IPS-NIHi11 (cell line): ENCODE results near the gene TEX261.
A peak's percentile ranks its signal among the peaks of the same experiment; 100 is the strongest.
"Not testable (repeated sequence)": the region's sequence is repeated elsewhere in the genome, so short reads cannot be mapped to it uniquely, and the experiment has no call there.

Source experiments
- DNase-seq: peaks from one replicate; pipeline ENCODE4 v3.0.0; 2012; ENCODE audit warnings: mixed read lengths, low spot score

TEX261 gene

GRCh38 chr2:71000780-71001591 is 6.3 kb upstream of the TEX261 start:
- peak; percentile 79 for DNase-seq

GRCh38 chr2:70999931-71000330 is 5.3 kb upstream of the TEX261 start:
- not testable (repeated sequence) for DNase-seq

- DNase-seq = no peak
Observed at GRCh38 chr2:70999362-70999761, 4.7 kb upstream of the TEX261 start.

GRCh38 chr2:70998885-70999284 is 4.2 kb upstream of the TEX261 start:
- DNase-seq = not testable (repeated sequence)

DNA sequence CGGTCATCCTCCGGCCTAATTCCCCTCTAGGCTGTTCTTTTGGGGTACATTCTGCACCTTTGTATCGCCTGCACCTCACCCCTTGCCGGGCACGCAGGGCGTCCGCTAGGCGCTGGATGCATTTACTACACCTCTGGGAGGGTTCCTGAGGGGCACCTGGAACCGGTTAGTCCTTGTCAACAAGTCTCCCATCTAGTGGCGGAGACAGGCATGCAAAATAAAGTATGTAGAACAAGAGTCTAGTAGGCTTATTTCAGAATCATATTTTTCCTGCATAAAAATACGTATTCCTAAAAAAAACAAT is 705 bp upstream of the TEX261 start:
- peak; percentile 55 for DNase-seq

DNA sequence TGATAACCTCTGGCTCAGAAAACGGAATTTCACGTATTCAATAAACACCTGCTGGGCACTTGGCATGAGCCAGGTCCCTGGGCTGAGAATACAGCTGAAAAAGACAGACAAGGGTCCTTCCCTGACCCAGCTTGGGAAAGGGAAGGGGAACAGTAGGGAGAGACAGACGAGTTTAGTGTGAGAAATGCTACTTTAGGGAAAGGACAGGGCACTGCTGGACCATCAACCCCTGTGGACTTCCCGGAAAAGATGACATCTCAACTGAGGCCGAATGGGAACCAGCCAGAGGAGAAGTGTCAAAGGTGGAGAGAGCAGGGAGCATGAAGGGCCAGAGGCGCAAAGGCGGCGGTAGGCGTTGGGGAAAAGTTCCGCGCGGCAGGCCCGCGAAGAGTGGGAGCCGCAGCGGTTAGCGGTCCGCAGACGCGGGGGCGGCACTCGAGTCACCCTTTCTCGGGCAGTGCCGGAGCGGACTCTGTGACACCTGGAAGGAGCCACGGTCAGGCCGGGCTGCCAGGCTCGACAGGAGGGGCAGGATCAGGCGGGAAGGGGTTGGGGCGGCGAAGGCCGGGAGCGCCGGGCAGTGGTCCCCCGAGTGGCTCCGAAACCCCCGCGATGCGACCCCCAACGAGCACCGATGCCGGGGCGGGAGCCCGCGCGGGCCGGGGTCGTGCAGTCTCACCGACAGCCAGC is 519 bp downstream of the TEX261 start:
- peak; percentile 36 for DNase-seq

GRCh38 chr2:70992945-70993853 is 1.5 kb downstream of the TEX261 start:
- DNase-seq = no peak

GRCh38 chr2:70991742-70992141 is 2.9 kb downstream of the TEX261 start:
- DNase-seq = no peak

GRCh38 chr2:70991142-70991541 is 3.5 kb downstream of the TEX261 start:
- no peak for DNase-seq

- DNase-seq = no peak
Observed at GRCh38 chr2:70990216-70990615, 4.5 kb downstream of the TEX261 start.

DNA sequence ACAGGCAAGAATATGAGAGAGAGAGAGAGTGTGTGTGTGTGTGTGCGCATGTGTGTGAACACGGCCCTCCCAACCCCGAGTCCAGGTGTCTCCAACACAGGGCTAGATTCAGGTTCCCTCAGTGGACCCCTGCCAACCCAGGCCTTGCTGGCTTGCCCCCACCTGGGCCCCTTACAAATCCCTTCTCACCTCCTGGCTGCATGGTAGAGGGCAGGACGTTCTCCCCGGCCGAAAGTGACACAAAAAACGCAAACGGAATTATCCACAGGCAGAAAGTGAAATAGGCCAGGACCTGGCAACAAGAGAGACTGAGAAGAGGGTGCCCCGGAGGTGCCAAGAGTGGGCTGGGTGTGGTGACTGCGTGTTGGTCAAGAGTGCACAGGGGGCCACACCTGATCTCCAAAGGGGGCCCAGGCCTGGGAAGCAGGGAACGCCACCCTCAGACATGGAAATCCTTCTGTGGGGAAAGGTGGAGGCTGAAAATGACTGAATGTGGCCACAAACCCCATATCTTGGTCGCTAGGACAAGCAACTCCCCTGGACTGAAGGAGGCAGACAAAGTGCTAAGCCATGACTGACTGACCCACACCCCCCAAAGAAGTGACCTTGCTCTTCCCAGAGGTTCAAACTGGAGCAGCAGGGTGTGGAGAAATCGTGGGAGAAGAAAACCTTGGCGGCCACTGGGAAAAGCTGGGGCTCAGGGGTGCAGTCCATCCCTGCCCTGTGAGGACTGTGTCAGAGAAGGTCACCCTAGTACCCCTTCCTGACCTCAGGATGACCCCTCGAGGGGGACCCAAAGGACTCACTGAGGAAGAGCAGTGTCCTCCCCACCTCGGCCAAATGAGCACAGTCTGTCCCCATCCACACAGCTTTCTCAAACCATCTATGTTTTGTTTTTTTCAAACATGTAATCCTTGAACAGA is 5.7 kb downstream of the TEX261 start:
- DNase-seq = no peak

- no peak for DNase-seq
Observed at GRCh38 chr2:70988151-70988550, 6.5 kb downstream of the TEX261 start.

- DNase-seq = no peak
Observed at GRCh38 chr2:70987386-70987785, 7.3 kb downstream of the TEX261 start.

DNA sequence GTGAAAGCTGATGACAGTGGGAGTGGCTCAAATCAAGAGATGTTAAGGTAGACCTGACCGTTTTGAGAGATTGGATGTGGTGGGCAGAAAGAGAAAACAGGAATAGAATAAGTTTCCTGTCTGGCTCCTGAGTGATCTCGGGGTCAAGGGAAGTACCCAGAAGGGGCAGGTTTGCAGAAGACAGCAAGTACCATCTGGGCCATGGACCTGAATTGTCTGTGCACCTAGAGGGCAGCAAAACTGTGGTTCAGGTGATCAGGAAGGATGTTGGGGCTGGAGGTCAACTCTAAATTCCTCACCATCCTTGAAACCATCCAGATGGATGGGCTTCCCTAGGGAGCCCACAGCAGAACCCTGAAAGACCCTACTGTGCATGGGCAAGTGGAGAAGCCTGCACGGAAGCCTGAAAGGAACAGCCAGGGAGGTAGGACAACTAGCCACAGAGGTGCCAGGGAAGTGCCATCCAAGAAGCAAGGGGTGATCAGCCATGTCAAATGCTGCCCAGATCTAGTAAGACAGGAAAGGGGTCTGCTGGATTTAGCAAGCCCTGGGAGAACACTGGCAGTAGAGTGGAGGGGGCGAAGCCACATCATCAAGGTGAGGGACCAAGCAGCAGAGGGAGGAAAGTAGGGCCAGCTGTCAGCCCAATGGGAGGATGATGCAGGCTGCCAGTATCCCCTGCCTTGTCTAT is 8.0 kb downstream of the TEX261 start:
- no peak for DNase-seq

DNA sequence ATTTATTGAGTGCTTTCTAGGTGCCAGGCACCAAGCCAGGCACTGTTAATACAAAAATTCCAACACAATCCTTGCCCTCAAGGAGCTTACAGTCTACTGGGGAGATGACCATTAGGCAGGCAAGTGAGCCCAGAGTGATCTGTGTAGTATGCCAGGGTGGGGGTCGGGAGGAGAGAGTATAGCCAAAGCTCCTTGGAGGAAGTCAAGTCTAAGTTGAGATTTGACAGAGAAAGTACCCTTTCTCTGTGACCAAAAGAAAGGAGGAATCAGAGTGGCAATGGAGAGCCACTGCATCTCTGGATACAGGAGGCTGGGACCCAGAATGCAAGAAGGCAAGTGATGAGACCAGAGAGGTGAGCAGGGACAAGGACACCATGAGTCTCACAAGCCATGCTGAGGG is 8.7 kb downstream of the TEX261 start:
- DNase-seq = no peak

GRCh38 chr2:70985283-70985688 is 9.4 kb downstream of the TEX261 start:
- no peak for DNase-seq

DNA sequence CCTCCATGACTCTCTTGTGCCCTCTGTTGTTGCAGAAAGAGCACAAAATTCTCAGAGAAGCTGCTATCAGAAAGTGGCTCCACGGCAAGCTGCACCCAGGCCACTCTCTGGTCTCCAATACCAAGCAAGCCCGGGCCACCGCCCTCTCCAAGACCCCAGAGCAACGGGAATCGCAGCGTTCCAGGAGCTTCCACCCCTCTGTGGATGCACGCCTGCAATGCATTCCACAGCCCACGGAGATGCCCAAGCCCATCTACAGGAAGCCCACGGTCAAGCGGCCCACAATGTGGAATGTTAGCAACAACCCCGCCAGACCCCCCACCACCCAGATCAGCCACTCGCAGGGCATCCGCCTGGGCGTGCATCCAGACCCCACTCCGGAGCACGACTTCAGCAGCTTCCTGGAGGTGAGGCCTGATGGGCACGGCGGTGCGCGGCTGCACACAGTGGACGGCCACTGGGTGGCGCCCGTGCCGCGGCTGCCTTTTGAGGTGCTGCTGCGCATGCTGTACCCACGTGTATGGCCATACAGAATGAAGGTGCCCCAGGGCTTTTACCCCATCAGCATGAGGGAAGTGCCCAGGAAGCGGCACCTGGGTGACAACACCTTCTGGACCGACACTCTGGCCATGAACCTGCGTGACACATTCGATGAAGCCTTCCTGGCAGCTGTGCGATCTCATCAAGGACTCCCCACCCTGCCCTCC is 9.9 kb downstream of the TEX261 start:
- DNase-seq = peak; percentile 91

DNA sequence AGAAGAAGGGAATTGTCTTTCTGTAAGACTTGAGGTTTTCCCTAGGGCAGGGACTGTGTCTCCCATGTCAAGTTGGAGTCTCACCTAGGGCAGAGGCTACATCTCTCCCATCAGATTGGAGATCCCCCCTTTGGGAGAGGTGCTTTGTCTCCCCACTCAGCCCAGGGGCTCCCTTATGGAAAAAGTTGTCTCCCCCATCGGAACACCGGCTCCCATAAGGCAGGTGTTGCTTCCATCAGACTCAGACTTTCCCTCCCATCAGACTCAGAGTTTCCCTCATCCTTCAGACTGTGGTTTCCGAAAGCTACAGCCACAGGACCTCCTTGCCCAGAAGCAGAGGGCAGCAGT is 10.5 kb downstream of the TEX261 start:
- no peak for DNase-seq

- DNase-seq = no peak
Observed at GRCh38 chr2:70983506-70984227, 11.0 kb downstream of the TEX261 start.

- DNase-seq = no peak
Observed at GRCh38 chr2:70982971-70983370, 11.7 kb downstream of the TEX261 start.
